SKM-1 (cell line): ENCODE measurements around the gene PRPF40A.

ENCODE experiments used
- DNase-seq: peaks from one replicate; lab custom pipeline; 2025; ENCODE audit not compliant: unreplicated experiment; lab: John Stamatoyannopoulos, UW

PRPF40A gene

DNA sequence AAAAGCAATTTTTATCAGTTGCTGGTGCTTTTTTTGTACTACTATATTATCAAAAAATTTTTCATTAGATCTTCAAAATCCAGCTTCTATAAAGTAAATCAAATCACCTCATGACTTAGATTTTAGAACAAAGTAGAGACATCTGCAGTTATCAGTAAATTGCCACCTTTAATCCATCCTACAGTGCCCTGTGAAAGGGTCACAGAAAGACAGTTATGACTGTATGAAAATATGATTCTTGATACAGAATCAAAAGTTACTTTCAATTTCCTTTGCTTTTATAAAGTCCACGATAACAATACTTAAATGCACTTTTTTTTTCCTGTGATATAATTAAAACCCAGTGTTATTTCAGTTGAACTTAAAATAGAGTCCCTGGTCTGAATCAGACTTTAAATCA lies 61.4 kb downstream of the PRPF40A start:
- DNase-seq: no peak

DNA sequence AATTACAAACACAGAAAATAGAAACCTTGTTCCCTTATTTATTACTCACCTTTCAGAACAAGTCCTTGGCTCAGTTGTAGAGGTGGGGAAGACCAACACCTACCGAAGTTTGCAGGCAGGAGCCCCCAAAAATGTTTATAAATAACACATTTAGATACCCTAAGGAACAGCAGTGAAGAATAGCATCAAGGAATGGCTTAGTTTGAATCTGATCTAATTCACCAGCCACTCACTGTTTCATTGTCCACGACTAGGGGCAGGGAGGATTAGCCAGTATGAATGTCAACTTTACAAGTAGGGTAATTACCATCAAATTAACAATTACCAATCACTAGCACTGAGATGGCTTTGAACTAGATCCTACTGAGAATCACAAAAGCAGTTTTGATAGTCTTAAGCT lies 65.4 kb downstream of the PRPF40A start:
- no peak for DNase-seq

- DNase-seq: no peak
Measured at GRCh38 chr2:152650768-152651371, 66.4 kb downstream of the PRPF40A start.

- no peak for DNase-seq
Measured at GRCh38 chr2:152649997-152650396, 67.3 kb downstream of the PRPF40A start.

DNA sequence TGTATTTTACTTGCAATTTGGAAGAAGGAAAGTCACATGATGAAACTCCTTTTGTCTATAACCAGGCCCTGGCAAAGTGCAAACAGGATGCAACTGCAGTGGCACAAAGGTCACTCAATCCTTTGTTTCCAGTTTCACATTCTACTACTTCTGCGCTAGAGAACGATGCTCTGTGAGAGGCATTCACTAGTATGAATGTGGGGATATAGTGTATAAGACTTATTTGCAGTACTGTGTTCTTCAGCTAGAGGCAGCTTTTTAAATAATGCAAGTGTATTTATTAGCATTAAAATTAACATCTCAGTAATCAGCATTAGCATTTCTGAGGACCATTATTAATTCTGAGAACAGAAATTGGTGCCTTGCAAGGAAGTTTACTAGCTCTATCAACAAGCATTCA lies 68.9 kb downstream of the PRPF40A start:
- DNase-seq: no peak

DNA sequence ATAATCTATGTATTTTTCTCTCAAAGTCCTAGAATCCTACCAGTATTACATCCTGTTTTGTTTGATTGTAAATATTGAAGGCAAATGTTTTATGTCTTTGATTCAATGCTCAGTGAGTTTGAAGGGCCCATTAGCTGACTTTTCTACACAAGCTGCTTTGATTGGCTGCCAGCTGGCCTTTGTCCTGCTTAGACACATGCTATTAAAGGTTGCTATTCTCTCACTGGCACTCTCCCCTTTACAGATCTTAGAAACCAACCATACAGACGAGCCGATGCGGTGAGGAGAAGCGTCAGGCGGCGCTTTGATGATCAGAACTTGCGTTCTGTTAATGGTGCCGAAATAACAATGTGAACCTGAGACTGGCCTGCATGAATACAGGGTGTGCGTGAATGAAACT lies 69.7 kb downstream of the PRPF40A start:
- no peak for DNase-seq

GRCh38 chr2:152646775-152647174 lies 70.5 kb downstream of the PRPF40A start:
- DNase-seq: no peak

DNA sequence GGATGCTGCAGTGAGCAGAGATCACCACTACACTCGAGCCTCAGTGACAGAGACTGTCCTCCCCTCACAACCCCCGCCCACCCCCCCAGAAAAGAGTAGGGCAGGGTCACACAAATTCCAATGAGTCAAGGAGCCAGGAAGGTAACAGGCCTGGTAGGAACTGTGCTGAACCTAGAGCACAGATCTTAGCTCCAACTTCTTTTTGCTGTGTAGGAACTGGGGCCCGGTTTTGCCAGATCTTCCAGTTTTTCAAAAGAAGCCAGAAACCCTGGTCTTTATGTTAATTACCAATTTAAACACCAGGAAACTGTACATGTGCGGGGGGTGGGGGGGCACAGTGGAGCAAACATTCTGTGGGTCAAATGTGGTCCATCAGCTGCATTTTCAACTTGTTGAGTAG lies 71.0 kb downstream of the PRPF40A start:
- no peak for DNase-seq

DNA sequence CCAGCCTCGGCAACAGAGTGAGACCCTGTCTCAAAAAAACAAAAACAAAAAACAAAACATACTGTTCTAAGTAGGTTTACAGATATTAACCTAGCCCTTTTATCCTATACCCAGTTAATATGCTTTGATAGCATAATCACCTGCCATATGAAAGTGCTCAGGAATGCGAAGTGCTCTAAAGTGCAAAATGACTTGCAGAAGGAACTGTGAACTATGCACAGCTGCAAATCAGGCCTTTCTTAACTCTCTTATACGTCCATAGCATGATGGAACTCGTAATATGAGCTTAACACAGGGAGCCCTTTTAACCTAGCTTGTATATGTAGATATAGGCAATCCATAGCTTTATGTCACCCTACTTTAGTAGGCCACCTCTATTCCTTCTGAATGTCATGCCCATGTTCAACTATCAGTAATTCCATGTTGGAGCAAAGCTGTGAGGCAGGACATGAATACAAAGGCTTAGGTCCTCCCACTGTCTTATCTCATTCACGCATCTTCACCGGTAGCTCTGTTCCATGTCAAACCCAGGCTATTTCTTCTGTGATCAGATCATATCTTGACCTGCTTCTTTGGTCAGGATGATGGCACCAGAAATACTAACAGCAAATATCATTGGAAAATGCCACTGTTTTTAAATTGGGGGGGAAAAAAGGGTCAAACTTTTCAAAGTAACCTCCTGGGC lies 72.9 kb downstream of the PRPF40A start:
- DNase-seq: no peak

DNA sequence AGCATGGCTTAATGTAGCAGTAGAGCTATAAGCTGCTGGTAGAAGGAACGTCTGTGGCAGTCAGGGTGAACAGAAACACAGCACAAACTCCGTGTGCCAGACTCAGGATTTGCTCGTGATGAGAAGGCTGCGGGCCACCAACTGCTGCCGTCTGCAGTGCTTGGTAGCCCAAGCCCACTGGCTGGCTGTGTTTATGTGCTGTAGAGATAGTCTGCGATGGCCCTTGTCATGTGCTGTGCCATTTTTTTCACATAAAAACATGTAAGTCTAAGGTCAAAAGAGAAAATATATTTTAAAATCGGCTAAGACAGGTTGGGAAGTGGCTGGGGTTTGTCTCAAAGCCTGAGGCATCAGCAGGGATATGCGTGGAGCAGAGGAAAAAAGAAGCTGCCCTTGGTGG lies 78.7 kb downstream of the PRPF40A start:
- no peak for DNase-seq

GRCh38 chr2:152638056-152638455 lies 79.2 kb downstream of the PRPF40A start:
- DNase-seq: no peak

DNA sequence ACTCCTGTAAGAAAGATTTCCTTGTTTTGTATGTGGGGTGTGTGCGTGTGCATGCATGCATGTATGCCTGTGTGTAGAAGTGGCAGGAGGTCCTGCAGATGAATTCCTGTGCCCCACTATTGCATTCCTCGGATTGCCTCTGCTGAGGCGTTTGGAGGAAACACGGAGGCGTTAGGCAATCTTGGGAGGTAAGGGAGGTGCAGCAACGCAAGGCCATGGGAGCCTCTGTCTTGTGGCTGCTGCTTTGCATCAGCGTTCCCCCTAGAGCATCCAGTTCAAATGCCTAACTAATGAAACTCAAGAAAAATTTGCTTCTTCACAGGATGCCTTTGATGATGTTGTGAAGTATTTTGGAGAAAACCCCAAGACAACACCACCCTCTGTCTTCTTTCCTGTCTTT lies 80.0 kb downstream of the PRPF40A start:
- DNase-seq: no peak

GRCh38 chr2:152635635-152636298 lies 81.5 kb downstream of the PRPF40A start:
- peak; percentile 69 for DNase-seq

GRCh38 chr2:152632736-152633135 lies 84.5 kb downstream of the PRPF40A start:
- DNase-seq: no peak

DNA sequence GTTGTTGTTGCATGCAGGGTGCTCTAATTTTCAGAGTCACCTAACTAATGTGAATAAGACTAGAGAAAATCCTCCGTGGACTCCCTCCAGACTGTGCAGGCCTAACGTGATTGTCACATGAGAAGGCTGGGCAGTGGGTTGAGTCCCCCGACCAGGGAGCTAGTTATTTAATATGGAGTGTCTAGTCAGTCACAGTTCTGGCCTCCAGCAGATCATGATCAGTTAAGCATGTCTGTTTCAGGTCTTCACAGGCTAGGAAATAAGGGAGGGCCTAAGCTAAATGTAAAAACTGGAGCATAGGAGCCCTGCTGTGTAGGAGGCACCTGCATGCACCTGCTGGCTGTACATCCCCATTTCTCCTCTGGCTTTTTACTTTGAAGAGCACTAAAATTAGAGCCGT lies 86.8 kb downstream of the PRPF40A start:
- DNase-seq: no peak

GRCh38 chr2:152629202-152629601 lies 88.1 kb downstream of the PRPF40A start:
- no peak for DNase-seq

DNA sequence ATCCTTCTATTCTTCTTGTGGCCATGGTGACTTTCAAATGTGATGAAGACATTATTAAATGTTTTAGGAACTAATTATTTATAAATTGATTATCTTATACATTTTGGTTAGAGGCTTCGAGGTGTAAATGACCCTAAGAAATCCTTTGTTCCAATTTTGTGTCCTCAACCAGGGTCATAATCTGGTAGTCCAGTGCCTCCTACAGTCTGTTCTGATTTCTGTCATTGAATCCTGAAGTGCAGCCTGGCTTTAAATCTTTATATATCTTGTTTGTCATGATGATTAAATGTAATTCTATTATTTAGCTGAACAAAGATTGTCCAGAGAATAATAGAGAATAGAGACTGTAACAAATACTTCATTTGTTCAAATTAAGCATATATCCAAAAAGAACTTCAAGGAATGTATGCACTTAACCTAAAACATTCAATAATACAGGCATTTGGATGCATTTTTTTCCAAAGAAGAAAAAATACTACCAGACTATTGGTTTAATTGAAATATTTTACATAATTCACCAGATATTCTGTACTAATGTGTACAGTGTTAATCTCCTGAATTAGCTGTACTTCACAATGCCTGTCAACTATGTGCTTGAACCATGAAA lies 89.8 kb downstream of the PRPF40A start:
- no peak for DNase-seq

GRCh38 chr2:152626911-152627339 lies 90.3 kb downstream of the PRPF40A start:
- DNase-seq: no peak

GRCh38 chr2:152624805-152625204 lies 92.5 kb downstream of the PRPF40A start:
- DNase-seq: no peak

DNA sequence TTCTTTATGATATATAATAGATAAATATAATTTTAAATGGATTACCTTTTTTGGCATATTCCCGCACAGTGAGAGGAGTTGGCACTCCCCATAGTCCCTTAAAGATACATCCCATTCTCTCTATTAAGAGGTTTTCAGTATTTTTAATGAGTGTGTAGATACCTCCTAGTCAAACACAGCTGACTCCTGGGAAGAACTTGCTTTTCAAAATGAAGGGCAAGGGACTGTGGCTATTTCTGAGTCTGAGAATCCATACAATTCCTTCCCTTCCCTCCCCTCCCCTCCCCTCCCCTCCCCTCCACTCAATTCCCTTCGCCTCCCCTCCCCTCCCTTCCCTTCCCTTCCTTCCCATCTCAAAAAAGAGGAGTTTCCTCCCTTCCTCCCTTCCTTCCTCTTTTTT lies 93.5 kb downstream of the PRPF40A start:
- no peak for DNase-seq

GRCh38 chr2:152623076-152623740 lies 94.1 kb downstream of the PRPF40A start:
- DNase-seq: no peak

- no peak for DNase-seq
Measured at GRCh38 chr2:152622219-152622618, 95.0 kb downstream of the PRPF40A start.
